ENCODE measurements around the gene MEF2A. TPM values are rescaled to one million over a fixed set of nuclear protein-coding genes. Genes with fewer than 3 reads are reported as not detected.
A peak's percentile ranks its signal among the peaks of the same experiment; 100 is the strongest.

Gene MEF2A
- total and polyA plus RNA-seq, 8 donors = 9.2 to 24.4 (median 15.9) TPM

DNA sequence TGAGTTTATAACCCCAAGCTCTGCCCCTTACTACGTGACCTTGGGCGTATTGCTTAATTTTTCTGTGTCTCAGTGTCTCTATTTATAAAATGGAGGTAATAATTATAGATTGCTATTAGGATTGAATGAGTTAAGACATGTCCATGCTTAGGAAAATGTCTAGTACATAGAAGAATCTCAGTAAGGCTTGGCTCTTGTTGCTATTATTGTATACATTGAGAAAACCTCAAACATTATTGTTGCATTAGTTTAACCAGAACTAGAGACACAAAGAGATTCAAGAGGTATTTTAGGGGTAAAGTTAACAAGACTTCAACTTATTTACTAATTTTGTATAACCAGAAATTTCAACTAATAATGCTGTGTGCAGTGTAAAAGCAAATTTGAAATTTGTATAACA, 66.7 kb downstream of the MEF2A start:
- Histone ChIP-seq H3K4me1 (peaks cover 25 to 36% (median 25%) of the 10 kb centered on the region in 3 donors), H3K4me3 (no peak overlapping the region), H3K27ac (no peak overlapping the region), H3K36me3 (no peaks in the 10 kb centered on the region), H3K27me3 (no peaks in the 10 kb centered on the region), H3K9me3 (no peaks in the 10 kb centered on the region)
- no peak for FAIRE-seq
- TF ChIP-seq, protein P1, sequence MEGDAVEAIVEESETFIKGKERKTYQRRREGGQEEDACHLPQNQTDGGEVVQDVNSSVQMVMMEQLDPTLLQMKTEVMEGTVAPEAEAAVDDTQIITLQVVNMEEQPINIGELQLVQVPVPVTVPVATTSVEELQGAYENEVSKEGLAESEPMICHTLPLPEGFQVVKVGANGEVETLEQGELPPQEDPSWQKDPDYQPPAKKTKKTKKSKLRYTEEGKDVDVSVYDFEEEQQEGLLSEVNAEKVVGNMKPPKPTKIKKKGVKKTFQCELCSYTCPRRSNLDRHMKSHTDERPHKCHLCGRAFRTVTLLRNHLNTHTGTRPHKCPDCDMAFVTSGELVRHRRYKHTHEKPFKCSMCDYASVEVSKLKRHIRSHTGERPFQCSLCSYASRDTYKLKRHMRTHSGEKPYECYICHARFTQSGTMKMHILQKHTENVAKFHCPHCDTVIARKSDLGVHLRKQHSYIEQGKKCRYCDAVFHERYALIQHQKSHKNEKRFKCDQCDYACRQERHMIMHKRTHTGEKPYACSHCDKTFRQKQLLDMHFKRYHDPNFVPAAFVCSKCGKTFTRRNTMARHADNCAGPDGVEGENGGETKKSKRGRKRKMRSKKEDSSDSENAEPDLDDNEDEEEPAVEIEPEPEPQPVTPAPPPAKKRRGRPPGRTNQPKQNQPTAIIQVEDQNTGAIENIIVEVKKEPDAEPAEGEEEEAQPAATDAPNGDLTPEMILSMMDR (IDR thresholded peaks at IDR 0.05) = no peak
- DNase-seq = no peak
- intact Hi-C loops (cut with DNase I) = no loop called here
- ATAC-seq = no peak
- 83 to 88% methylated on average over 2 of the region's 2 CpGs for WGBS, 2 donors

DNA sequence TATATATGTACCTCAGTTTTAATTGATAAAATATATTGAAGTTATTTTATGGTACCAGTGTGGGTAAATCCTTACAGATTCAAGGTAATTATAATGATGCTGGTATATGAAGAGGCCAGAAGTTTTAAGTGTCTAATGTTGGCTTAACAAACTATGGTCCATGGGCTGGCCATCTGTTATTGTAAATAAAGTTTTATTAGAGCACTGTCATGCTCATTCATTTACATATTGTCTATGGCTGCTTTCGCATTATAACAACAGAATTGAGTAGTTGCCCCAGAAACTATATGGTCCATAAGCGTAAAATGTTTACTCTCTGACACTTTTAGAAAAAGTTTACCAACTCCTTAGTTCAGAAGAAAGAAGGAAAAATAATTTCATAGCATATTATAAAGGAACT, 67.9 kb downstream of the MEF2A start:
- Histone ChIP-seq H3K27ac (no peak overlapping the region), H3K36me3 (no peaks in the 10 kb centered on the region), H3K9me3 (no peaks in the 10 kb centered on the region), H3K27me3 (no peaks in the 10 kb centered on the region), H3K4me1 (peaks cover 13 to 26% (median 20%) of the 10 kb centered on the region in 3 donors), H3K4me3 (no peak overlapping the region)
- DNase-seq = no peak
- TF ChIP-seq, protein P1 (IDR thresholded peaks at IDR 0.05) = no peak
- intact Hi-C loops (cut with DNase I) = no loop called here
- ATAC-seq = no peak
- no peak for FAIRE-seq
- 98 to 99% methylated on average over 2 of the region's 2 CpGs for WGBS, 2 donors

DNA sequence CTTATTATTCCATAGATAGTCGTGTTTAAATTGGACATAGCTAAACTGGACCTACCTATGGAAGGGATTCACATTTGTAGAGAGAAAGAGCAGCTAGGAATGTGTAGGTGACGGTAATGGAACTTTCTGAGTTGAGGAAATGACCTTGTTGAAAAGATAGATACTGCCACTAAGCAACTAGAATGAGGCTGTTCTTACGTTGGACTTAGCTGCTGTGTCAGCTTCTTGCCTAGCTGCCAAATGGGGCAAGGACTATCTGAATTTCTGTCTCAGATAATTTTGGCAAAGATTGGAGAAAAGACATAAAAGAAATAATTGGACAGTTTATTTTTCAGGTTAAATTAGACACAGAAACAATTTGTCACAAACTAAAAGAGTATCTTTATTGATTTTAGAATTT, 68.8 kb downstream of the MEF2A start:
- intact Hi-C loops (cut with DNase I) = no loop called here
- Histone ChIP-seq H3K4me3 (no peak overlapping the region), H3K4me1 (peaks cover 9 to 21% (median 20%) of the 10 kb centered on the region in 3 donors), H3K27ac (no peak overlapping the region), H3K27me3 (no peaks in the 10 kb centered on the region), H3K9me3 (no peaks in the 10 kb centered on the region), H3K36me3 (no peaks in the 10 kb centered on the region)
- TF ChIP-seq, protein P1 (IDR thresholded peaks at IDR 0.05) = no peak
- WGBS, 2 donors = 43 to 46% methylated on average over 3 of the region's 3 CpGs
- ATAC-seq = peak; percentile 45 to 69 (median 60)
- DNase-seq = no peak
- no peak for FAIRE-seq

DNA sequence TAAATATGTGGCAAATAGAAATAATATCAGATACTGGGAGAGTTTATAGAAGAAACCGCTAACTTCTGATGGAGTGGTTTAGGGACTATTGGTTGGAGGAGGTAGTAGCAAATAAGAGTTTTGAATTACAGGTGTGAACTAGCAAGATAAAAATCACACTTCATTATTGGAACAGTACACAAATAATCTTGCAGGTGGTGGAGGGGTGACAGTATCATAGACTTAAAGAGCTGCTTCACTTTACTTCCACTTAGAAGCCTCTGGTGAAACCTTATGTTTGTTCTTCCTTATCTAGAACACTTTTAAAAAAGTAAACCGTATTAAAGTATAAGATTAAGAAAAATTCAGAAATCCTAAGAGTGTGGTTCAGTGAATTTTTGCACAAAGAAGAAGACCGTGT, 69.4 kb downstream of the MEF2A start:
- H3K4me3 ChIP-seq = no peak overlapping the region
- no peak for FAIRE-seq
- peaks cover 9 to 21% (median 20%) of the 10 kb centered on the region in 3 donors for H3K4me1 ChIP-seq
- no peaks in the 10 kb centered on the region for H3K36me3 ChIP-seq
- TF ChIP-seq, protein P1 (IDR thresholded peaks at IDR 0.05) = no peak
- intact Hi-C loops (cut with DNase I) = no loop called here
- no peaks in the 10 kb centered on the region for H3K9me3 ChIP-seq
- DNase-seq = no peak
- WGBS, 2 donors = 81 to 82% methylated on average over 3 of the region's 3 CpGs
- H3K27ac ChIP-seq = no peak overlapping the region
- ATAC-seq = peak in 1 of 4 donors; percentile 26
- H3K27me3 ChIP-seq = no peaks in the 10 kb centered on the region

DNA sequence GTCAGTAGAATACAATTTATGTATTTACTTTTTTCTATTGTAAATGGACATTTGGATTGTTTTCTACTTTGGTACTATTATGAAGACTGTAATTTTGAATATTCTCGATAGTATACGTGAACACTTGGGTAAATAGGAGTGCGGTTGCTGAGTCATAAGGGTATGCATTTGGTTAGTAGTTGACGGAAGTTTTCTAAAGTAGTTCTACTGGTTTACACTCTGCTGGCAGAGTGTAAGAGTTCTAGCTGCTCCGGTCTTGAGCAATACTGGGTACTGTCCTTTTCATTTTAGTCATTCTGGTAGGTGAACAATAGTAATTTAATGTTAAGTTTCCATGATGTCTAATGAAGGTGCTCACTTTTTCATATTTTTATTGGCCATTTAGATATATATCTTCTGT, 70.0 kb downstream of the MEF2A start:
- Histone ChIP-seq H3K9me3 (no peaks in the 10 kb centered on the region), H3K36me3 (no peaks in the 10 kb centered on the region), H3K27me3 (no peaks in the 10 kb centered on the region), H3K4me1 (peaks cover 9 to 21% (median 20%) of the 10 kb centered on the region in 3 donors), H3K4me3 (no peak overlapping the region), H3K27ac (no peak overlapping the region)
- intact Hi-C loops (cut with DNase I) = no loop called here
- no peak for DNase-seq
- peak; percentile 20 for FAIRE-seq
- WGBS, 2 donors = 94 to 95% methylated on average over 5 of the region's 5 CpGs
- ATAC-seq = peak in 1 of 4 donors; percentile 31
- TF ChIP-seq, protein P1 (IDR thresholded peaks at IDR 0.05) = no peak
